A549 treated with CORT108297 at 1 μM for 4 hours (cell line): ENCODE measurements around the gene UBAC1. TPM values are rescaled to one million over a fixed set of nuclear protein-coding genes. Genes with fewer than 3 reads are reported as not detected.

Experiments
- total RNA-seq: library from RNA; stranded (reverse); fragments of 200-300 nt; extraction: Qiagen RNA extraction; gene quantifications from 5 replicates; pipeline ENCODE4 v1.2.3, GENCODE V29; 2022

The UBAC1 gene, protein sequence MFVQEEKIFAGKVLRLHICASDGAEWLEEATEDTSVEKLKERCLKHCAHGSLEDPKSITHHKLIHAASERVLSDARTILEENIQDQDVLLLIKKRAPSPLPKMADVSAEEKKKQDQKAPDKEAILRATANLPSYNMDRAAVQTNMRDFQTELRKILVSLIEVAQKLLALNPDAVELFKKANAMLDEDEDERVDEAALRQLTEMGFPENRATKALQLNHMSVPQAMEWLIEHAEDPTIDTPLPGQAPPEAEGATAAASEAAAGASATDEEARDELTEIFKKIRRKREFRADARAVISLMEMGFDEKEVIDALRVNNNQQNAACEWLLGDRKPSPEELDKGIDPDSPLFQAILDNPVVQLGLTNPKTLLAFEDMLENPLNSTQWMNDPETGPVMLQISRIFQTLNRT
- 28.0 to 37.2 TPM (median 34.0 TPM) in 5 replicates for total RNA-seq

DNA sequence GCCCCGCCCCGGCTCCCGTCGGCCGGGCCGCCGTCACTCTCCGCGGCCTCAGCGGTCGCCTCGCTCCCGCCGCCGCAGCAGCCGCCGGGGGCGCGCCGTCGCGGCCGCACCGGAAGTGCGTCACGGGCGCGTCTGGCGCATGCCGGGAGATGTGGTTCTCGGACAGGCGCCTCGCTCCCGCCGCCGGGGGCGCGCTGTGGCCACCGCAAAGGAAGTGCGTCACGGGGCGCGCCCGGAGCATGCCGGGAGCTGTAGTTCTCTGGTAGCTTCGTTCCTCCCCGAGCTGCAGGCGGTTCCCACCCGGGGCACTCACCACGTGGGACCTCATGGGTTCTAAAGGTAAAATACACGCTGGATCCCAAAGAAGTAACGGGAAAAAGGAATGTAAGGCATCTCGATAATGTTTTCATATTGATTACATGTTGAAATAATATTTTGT is at the start of gene UBAC1:
UBAC1 (minus strand) TSS at position 97 of the 439 bp plus-strand sequence. CDS start 211 bp downstream, outside the sequence.

GRCh38 chr9:135907431-135908092 is 53.6 kb downstream of the UBAC1 start, which contains the start of gene CAMSAP1:
Gene CAMSAP1, minus strand, starts transcription at chr9:135907546. Its CDS starts 387 bp downstream, at chr9:135907159.

Other genes with a start within 250 kb of the UBAC1 start
- gene CAMSAP1, start 53.8 kb downstream of the UBAC1 start, total RNA-seq, result 18.6 to 22.4 TPM (median 21.2 TPM) in 5 replicates
- 22.2 to 34.9 TPM (median 32.1 TPM) in 5 replicates for gene NACC2, start 133.9 kb upstream of the UBAC1 start, total RNA-seq
- 32.2 to 54.1 TPM (median 47.9 TPM) in 5 replicates for gene TMEM250, start 157.5 kb upstream of the UBAC1 start, total RNA-seq
- gene LHX3, start 243.8 kb upstream of the UBAC1 start, total RNA-seq, result 0.05 to 0.09 TPM (median 0.08 TPM) in 5 replicates